Neural crest cell (in vitro differentiated cells): ENCODE results near the gene INS. TPM values are rescaled to one million over a fixed set of nuclear protein-coding genes. Genes with fewer than 3 reads are reported as not detected.
"Not testable (repeated sequence)": the region's sequence is repeated elsewhere in the genome, so short reads cannot be mapped to it uniquely, and the experiment has no call there.

Source experiments
- DNase-seq: peaks from one replicate; pipeline ENCODE4 v3.0.0; 2021; ENCODE audit warnings: low read depth, mixed read lengths, low spot score
- H3K27ac Mint-ChIP-seq: one replicate; pipeline ENCODE4 v1.8.0; 2021; ENCODE audit warnings: mild to moderate bottlenecking, mixed read lengths; ENCODE audit not compliant: unreplicated experiment
- H3K27me3 Mint-ChIP-seq: 2 replicates; pipeline ENCODE4 v1.8.0; 2021; ENCODE audit warnings: low read depth, mild to moderate bottlenecking, mixed read lengths
- H3K36me3 Mint-ChIP-seq: 2 replicates; pipeline ENCODE4 v1.8.0; 2021; ENCODE audit warnings: low read depth, mild to moderate bottlenecking, mixed read lengths
- H3K4me1 Mint-ChIP-seq: 2 replicates; pipeline ENCODE4 v1.8.0; 2021; ENCODE audit warnings: mixed read lengths
- H3K4me3 Mint-ChIP-seq: one replicate; pipeline ENCODE4 v1.8.0; 2021; ENCODE audit warnings: mild to moderate bottlenecking, mixed read lengths
- H3K9me3 Mint-ChIP-seq: 2 replicates; pipeline ENCODE4 v1.8.0; 2021; ENCODE audit warnings: mixed read lengths
- CTCF ChIP-seq: fragments of 200-600 bp; sonication (generic); conservative IDR thresholded peaks from 2 replicates; pipeline ENCODE4 v1.5.0; 2021; ENCODE audit warnings: antibody characterized with exemption, mild to moderate bottlenecking
- total RNA-seq: library from RNA; stranded (reverse); gene quantifications from 2 replicates; pipeline ENCODE4 v1.2.1, GENCODE V29; 2021

INS gene
- total RNA-seq, 1 donor from 2014 or later = not detected

DNA sequence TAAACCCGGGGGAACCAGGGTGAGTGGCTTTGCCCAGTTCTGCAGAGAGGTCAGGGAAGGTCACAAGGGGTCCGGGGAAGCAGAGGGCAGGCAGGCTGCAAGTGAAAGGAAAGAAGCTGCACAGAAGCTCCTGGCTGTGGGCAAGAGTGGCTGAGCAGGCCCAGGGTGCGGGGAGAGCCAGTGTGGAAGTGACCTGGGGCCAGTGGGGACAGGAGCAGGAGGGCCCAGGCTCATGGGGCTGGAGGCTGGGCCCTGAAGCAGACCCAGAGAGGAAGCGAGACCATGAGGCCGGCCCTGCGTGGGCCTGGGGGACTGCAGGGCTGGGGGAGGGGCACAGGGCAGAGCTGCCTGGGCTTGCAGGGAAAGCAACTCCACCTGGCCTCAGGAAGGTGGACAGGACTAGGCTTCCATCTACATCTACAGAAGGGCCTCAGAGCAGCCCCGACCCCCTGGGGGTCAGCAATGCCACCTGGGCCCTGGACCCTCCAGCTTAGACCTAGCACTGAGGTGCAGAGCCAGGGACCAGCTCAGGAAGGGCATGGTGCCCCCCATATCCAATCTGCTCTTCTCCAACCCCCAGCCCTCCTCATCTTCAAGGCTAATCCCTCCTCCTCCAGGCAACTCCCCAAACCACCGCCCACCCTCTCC is 33.4 kb downstream of the INS start:
- no peak for TF ChIP-seq CTCF
- H3K9me3 Mint-ChIP-seq = peaks cover 4% of the 10 kb centered on the region
- no peak overlapping the region for H3K27ac Mint-ChIP-seq
- H3K27me3 Mint-ChIP-seq = peaks cover 20% of the 10 kb centered on the region
- DNase-seq = no peak
- no peaks in the 10 kb centered on the region for H3K36me3 Mint-ChIP-seq
- H3K4me1 Mint-ChIP-seq = peaks cover 5% of the 10 kb centered on the region
- no peak overlapping the region for H3K4me3 Mint-ChIP-seq

DNA sequence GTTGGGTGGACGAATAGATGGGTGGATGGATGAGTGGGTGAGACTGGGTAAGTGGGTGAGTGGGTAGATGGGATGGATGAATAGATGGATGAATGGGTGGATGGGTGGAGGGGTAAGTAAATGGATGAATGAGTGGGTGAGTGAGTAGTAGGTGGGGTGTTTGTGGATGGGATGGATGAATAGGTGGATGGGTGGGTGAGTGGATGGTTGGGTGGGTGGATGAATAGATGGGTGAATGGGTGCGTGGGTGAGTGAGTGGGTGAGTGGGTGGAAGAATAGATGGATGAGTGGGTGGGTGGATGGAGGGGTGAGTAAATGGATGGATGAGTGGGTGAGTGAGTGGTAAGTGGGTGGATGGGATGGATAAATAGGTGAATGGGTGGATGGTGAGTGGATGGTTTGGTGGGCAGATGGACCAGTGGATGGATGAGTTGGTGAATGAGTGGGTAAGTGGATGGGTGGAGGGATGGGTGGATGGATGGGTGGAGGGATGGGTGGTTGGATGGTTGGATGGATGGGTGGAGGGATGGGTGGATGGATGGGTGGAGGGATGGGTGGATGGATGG is 34.4 kb downstream of the INS start:
- H3K4me1 Mint-ChIP-seq = peaks cover 5% of the 10 kb centered on the region
- no peak overlapping the region for H3K4me3 Mint-ChIP-seq
- TF ChIP-seq CTCF = no peak
- H3K9me3 Mint-ChIP-seq = peaks cover 4% of the 10 kb centered on the region
- H3K36me3 Mint-ChIP-seq = no peaks in the 10 kb centered on the region
- H3K27me3 Mint-ChIP-seq = peaks cover 12% of the 10 kb centered on the region
- no peak overlapping the region for H3K27ac Mint-ChIP-seq
- no peak for DNase-seq

- not testable (repeated sequence) for H3K4me1 Mint-ChIP-seq, H3K4me3 Mint-ChIP-seq, H3K27me3 Mint-ChIP-seq, H3K9me3 Mint-ChIP-seq, DNase-seq, H3K27ac Mint-ChIP-seq, H3K36me3 Mint-ChIP-seq
Measured at GRCh38 chr11:2124736-2125484, 36.1 kb downstream of the INS start.

GRCh38 chr11:2123628-2123960 is 37.4 kb downstream of the INS start:
- no peak for DNase-seq
- no peaks in the 10 kb centered on the region for H3K36me3 Mint-ChIP-seq
- H3K27ac Mint-ChIP-seq = no peak overlapping the region
- H3K27me3 Mint-ChIP-seq = peaks cover 14% of the 10 kb centered on the region
- H3K4me3 Mint-ChIP-seq = no peak overlapping the region
- peaks cover 6% of the 10 kb centered on the region for H3K9me3 Mint-ChIP-seq
- H3K4me1 Mint-ChIP-seq = no peaks in the 10 kb centered on the region
- no peak for TF ChIP-seq CTCF

DNA sequence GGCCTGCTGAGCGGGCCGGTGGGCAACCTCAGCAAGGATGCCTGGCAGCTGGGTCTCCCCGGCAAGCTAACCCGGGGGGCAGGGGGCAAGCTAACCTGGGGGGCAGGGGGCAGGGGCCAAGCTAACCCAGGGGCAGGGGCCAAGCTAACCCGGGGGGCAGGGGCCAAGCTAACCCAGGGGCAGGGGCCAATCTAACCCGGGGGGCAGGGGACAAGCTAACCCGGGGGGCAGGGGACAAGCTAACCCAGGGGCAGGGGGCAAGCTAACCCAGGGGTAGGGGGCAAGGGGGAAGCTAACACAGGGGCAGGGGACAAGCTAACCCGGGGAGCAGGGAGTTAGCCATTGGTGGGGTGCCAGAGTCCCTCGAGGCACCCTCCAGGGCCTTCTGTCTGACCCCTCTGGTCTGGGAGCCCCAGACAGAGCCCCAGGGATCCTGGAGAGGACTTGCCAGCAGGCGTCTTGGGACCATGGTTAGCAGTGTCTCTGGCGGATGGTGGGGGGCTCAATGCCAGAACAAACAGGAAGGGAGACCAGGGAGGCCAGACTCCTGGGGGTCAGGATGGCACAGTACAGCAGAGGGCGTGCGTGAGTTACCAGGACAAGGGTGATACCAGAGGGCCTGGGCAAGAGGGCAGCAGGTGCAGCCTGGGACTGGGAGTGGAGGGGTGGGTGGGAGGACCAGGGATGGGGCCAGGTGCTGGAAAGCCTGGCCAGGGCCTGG is 37.9 kb downstream of the INS start:
- no peak for DNase-seq
- Mint-ChIP-seq H3K27me3 (peaks cover 20% of the 10 kb centered on the region), H3K36me3 (no peaks in the 10 kb centered on the region), H3K27ac (no peak overlapping the region), H3K4me3 (no peak overlapping the region), H3K4me1 (no peaks in the 10 kb centered on the region), H3K9me3 (peaks cover 10% of the 10 kb centered on the region)
- TF ChIP-seq CTCF = no peak
